WTC11 (cell line): ENCODE measurements around the gene ATG7. TPM values are rescaled to one million over a fixed set of nuclear protein-coding genes. Genes with fewer than 3 reads are reported as not detected.

Experiments
- ATAC-seq: fragments of 200-7000 bp; cut with Tn5 transposase; 2 replicates; pipeline ENCODE4 v1.10.0; 2021; ENCODE audit warnings: mild to moderate bottlenecking, moderate library complexity
- CTCF ChIA-PET: fragments of 300-600 bp; sonication (Branson Sonifier 250); formaldehyde crosslinking; loops from one replicate; lab custom pipeline; 2021; ENCODE audit warnings: antibody characterized with exemption; lab: Charles Lee
- POLR2A ChIA-PET: fragments of 350-600 bp; sonication (Branson Sonifier 250); formaldehyde crosslinking; loops from one replicate; lab custom pipeline; 2021; ENCODE audit warnings: antibody characterized with exemption; lab: Charles Lee
- DNase-seq: peaks from one replicate; pipeline ENCODE4 v3.0.0; 2021; ENCODE audit warnings: low spot score
- H3K27ac Mint-ChIP-seq: 2 replicates; pipeline ENCODE4 v1.8.0; 2021; ENCODE audit warnings: mixed read lengths
- H3K27me3 Mint-ChIP-seq: 2 replicates; pipeline ENCODE4 v1.8.0; 2021; ENCODE audit warnings: low read depth, mild to moderate bottlenecking, moderate library complexity, mixed read lengths
- H3K36me3 Mint-ChIP-seq: 2 replicates; pipeline ENCODE4 v1.8.0; 2021; ENCODE audit warnings: mixed read lengths
- H3K4me1 Mint-ChIP-seq: 2 replicates; pipeline ENCODE4 v1.8.0; 2022; ENCODE audit warnings: mixed read lengths
- H3K4me3 Mint-ChIP-seq: 2 replicates; pipeline ENCODE4 v1.8.0; 2021; ENCODE audit warnings: mild to moderate bottlenecking, moderate library complexity, mixed read lengths
- H3K9me3 Mint-ChIP-seq: 2 replicates; pipeline ENCODE4 v1.8.0; 2021; ENCODE audit warnings: mixed read lengths
- ATF1 ChIP-seq: sonication (generic); formaldehyde crosslinking; IDR thresholded peaks from 2 replicates; pipeline ENCODE4 v1.8.1; 2023; ENCODE audit warnings: mild to moderate bottlenecking, moderate library complexity, missing genetic modification reagents
- CREB1 ChIP-seq: sonication (generic); formaldehyde crosslinking; IDR thresholded peaks from 2 replicates; pipeline ENCODE4 v1.8.0; 2023; ENCODE audit warnings: mild to moderate bottlenecking, missing genetic modification reagents
- EMX1 ChIP-seq: fragments of 250-450 bp; sonication (Bioruptor Pico); IDR thresholded peaks from 2 replicates; pipeline ENCODE4 v1.8.0; 2021; ENCODE audit warnings: mild to moderate bottlenecking
- GTF2I ChIP-seq: fragments of 250-450 bp; sonication (Bioruptor Pico); conservative IDR thresholded peaks from 2 replicates; pipeline ENCODE4 v1.4.0; 2021; ENCODE audit warnings: mild to moderate bottlenecking
- HMGA2 ChIP-seq: fragments of 250-450 bp; sonication (Bioruptor Pico); IDR thresholded peaks from 2 replicates; pipeline ENCODE4 v1.4.0; 2021; ENCODE audit warnings: mild to moderate bottlenecking, moderate library complexity
- NFATC4 ChIP-seq: fragments of 250-450 bp; sonication (Bioruptor Pico); IDR thresholded peaks from 2 replicates; pipeline ENCODE4 v1.9.0; 2021; ENCODE audit warnings: mild to moderate bottlenecking
- NR1H2 ChIP-seq: sonication (generic); formaldehyde crosslinking; IDR thresholded peaks from 2 replicates; pipeline ENCODE4 v1.9.0; 2021; ENCODE audit warnings: mild to moderate bottlenecking, moderate library complexity, missing genetic modification reagents
- RELA ChIP-seq: sonication (generic); formaldehyde crosslinking; IDR thresholded peaks from 2 replicates; pipeline ENCODE4 v1.8.1; 2022; ENCODE audit warnings: missing genetic modification reagents, mild to moderate bottlenecking, borderline replicate concordance
- TP53 ChIP-seq: sonication (generic); formaldehyde crosslinking; IDR thresholded peaks from 2 replicates; pipeline ENCODE4 v1.8.1; 2023; ENCODE audit warnings: mild to moderate bottlenecking, missing genetic modification reagents
- ZNF121 ChIP-seq: sonication (generic); formaldehyde crosslinking; IDR thresholded peaks from 2 replicates; pipeline ENCODE4 v1.8.0; 2023; ENCODE audit warnings: missing genetic modification reagents
- ZNF396 ChIP-seq: fragments of 250-450 bp; sonication (Bioruptor Pico); IDR thresholded peaks from 2 replicates; pipeline ENCODE4 v1.8.0; 2021; ENCODE audit warnings: mild to moderate bottlenecking, moderate library complexity, borderline replicate concordance
- ZNF423 ChIP-seq: fragments of 250-450 bp; sonication (Bioruptor Pico); IDR thresholded peaks from 2 replicates; pipeline ENCODE4 v2.1.2; 2022; ENCODE audit warnings: mild to moderate bottlenecking, moderate library complexity
- total RNA-seq: library from RNA; stranded (reverse); gene quantifications from 3 replicates; pipeline ENCODE4 v1.2.3, GENCODE V29; 2021
- TF ChIP-seq, protein P1 (sequence below): sonication (generic); formaldehyde crosslinking; IDR thresholded peaks from 2 replicates; pipeline ENCODE4 v1.8.1; 2022; ENCODE audit warnings: low read depth, mild to moderate bottlenecking, moderate library complexity, missing genetic modification reagents, borderline replicate concordance
- TF ChIP-seq, protein P2 (sequence below): fragments of 250-450 bp; sonication (Bioruptor Pico); conservative IDR thresholded peaks from 2 replicates; pipeline ENCODE4 v1.9.0; 2021; ENCODE audit warnings: mild to moderate bottlenecking
- TF ChIP-seq, protein P3 (sequence below): sonication (generic); formaldehyde crosslinking; IDR thresholded peaks from 2 replicates; pipeline ENCODE4 v1.8.1; 2023; ENCODE audit warnings: mild to moderate bottlenecking, missing genetic modification reagents, moderate library complexity
- TF ChIP-seq, protein P4 (sequence below): sonication (generic); formaldehyde crosslinking; IDR thresholded peaks from 2 replicates; pipeline ENCODE4 v1.8.1; 2023; ENCODE audit warnings: mild to moderate bottlenecking, moderate library complexity, missing genetic modification reagents
- TF ChIP-seq, protein P5 (sequence below): fragments of 250-450 bp; sonication (Bioruptor Pico); IDR thresholded peaks from 2 replicates; pipeline ENCODE4 v1.9.0; 2021; ENCODE audit warnings: mild to moderate bottlenecking
- TF ChIP-seq, protein P6 (sequence below): fragments of 250-450 bp; sonication (Bioruptor Pico); IDR thresholded peaks from 2 replicates; pipeline ENCODE4 v1.8.0; 2021; ENCODE audit warnings: mild to moderate bottlenecking
- TF ChIP-seq, protein P7 (sequence below): sonication (generic); formaldehyde crosslinking; IDR thresholded peaks from 2 replicates; pipeline ENCODE4 v1.8.0; 2022; ENCODE audit warnings: mild to moderate bottlenecking, missing genetic modification reagents

ATG7 gene
- total RNA-seq, 1 experiment from 2014 or later, result 17.5 TPM

DNA sequence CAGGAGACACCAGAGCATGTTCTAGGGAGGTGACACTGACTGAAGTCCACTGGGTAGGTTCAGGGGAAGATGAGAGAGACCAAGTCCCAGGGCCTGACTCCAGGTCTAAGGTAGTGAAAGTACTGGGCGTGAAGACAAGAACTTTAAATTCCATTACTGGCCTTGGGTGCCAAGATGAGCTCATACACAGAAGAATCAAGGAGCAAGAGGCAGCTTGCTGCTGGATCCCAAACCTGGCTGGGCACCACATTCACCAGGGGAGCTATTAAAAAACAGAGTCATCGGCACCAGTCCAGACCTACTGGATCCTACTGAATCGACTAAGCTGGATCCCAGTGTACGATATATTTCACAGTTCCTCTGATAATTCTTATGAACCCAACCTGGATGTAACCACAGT is 42.1 kb upstream of the ATG7 start:
- ChIA-PET POLR2A (no interaction called here), CTCF (no interaction called here)
- H3K36me3 Mint-ChIP-seq, result no peaks in the 10 kb centered on the region
- DNase-seq (no peak), ATAC-seq (no peak)
- H3K9me3 Mint-ChIP-seq, result no peaks in the 10 kb centered on the region
- no peak for TF ChIP-seq CREB1
- no peak for TF ChIP-seq EMX1 (CRISPR knock-in tag)
- no peak for TF ChIP-seq RELA (CRISPR knock-in tag)
- no peak for TF ChIP-seq ZNF121 (CRISPR knock-in tag)
- TF ChIP-seq, protein P1, sequence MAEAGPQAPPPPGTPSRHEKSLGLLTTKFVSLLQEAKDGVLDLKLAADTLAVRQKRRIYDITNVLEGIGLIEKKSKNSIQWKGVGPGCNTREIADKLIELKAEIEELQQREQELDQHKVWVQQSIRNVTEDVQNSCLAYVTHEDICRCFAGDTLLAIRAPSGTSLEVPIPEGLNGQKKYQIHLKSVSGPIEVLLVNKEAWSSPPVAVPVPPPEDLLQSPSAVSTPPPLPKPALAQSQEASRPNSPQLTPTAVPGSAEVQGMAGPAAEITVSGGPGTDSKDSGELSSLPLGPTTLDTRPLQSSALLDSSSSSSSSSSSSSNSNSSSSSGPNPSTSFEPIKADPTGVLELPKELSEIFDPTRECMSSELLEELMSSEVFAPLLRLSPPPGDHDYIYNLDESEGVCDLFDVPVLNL (CRISPR knock-in tag), result no peak
- TF ChIP-seq, protein P2, sequence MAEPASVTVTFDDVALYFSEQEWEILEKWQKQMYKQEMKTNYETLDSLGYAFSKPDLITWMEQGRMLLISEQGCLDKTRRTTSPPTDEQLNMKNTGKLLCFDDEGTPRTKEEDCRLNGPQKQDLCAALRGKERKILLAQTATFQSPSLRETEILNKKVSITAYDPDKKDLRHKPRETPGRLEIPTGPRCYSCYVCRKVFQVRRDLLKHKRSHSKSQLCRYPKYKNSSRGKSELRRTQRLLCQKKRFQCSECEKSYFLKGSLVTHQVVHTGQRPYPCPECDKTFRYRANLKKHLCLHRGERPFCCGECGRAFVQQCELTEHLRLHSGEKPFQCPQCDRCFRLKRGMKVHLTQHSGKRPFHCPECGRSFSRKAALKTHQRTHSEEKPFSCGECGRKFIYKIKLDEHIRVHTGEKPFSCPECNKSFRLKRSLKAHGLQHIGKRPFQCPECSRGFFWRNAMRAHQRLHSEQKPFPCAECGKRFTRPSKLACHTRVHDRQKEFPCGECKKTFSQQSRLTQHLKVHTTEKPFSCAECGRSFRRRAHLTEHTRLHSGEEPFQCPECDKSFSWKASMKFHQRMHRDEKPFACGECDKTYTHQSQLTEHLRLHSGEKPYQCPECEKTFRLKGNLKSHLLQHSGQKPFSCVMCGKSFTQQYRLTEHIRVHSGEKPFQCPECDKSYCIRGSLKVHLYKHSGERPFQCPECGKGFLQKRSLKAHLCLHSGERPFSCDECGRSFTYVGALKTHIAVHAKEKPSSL (CRISPR knock-in tag), result no peak
- no peak overlapping the region for H3K27ac Mint-ChIP-seq
- H3K4me1 Mint-ChIP-seq, result no peaks in the 10 kb centered on the region
- no peaks in the 10 kb centered on the region for H3K27me3 Mint-ChIP-seq
- no peak overlapping the region for H3K4me3 Mint-ChIP-seq

DNA sequence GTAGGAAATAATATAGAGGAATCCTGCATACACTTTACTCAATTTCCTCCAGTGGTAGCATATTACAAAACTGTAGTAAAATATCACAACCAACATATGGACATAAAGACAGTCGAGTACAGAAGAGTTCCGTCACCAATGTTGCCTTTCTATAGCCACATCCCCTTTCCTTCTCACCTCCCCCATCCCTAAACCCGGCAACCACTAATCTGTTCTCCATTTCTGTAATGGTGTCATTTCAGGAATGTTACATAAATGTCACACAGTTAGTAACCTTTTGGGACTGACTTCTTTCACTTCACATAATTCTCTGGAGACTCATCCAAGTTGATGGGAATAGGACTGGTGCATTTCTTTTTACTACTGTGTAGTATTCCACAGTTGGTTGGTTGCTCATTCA is 41.4 kb upstream of the ATG7 start:
- H3K27me3 Mint-ChIP-seq, result no peaks in the 10 kb centered on the region
- no peak for ATAC-seq
- H3K36me3 Mint-ChIP-seq, result no peaks in the 10 kb centered on the region
- no peak overlapping the region for H3K27ac Mint-ChIP-seq
- no peak for DNase-seq
- H3K4me3 Mint-ChIP-seq, result no peak overlapping the region
- TF ChIP-seq, protein P3, sequence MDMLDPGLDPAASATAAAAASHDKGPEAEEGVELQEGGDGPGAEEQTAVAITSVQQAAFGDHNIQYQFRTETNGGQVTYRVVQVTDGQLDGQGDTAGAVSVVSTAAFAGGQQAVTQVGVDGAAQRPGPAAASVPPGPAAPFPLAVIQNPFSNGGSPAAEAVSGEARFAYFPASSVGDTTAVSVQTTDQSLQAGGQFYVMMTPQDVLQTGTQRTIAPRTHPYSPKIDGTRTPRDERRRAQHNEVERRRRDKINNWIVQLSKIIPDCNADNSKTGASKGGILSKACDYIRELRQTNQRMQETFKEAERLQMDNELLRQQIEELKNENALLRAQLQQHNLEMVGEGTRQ (CRISPR knock-in tag), result no peak
- TF ChIP-seq, protein P4, sequence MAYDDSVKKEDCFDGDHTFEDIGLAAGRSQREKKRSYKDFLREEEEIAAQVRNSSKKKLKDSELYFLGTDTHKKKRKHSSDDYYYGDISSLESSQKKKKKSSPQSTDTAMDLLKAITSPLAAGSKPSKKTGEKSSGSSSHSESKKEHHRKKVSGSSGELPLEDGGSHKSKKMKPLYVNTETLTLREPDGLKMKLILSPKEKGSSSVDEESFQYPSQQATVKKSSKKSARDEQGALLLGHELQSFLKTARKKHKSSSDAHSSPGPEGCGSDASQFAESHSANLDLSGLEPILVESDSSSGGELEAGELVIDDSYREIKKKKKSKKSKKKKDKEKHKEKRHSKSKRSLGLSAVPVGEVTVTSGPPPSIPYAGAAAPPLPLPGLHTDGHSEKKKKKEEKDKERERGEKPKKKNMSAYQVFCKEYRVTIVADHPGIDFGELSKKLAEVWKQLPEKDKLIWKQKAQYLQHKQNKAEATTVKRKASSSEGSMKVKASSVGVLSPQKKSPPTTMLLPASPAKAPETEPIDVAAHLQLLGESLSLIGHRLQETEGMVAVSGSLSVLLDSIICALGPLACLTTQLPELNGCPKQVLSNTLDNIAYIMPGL (CRISPR knock-in tag), result no peak
- TF ChIP-seq GTF2I (CRISPR knock-in tag) (no peak), NFATC4 (CRISPR knock-in tag) (no peak), TP53 (CRISPR knock-in tag) (no peak)
- TF ChIP-seq, protein P5, sequence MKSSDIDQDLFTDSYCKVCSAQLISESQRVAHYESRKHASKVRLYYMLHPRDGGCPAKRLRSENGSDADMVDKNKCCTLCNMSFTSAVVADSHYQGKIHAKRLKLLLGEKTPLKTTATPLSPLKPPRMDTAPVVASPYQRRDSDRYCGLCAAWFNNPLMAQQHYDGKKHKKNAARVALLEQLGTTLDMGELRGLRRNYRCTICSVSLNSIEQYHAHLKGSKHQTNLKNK (CRISPR knock-in tag), result no peak
- TF ChIP-seq, all 79 proteins: peak for 0
- ChIA-PET CTCF (no interaction called here), POLR2A (no interaction called here)
- H3K9me3 Mint-ChIP-seq, result no peaks in the 10 kb centered on the region
- no peaks in the 10 kb centered on the region for H3K4me1 Mint-ChIP-seq

DNA sequence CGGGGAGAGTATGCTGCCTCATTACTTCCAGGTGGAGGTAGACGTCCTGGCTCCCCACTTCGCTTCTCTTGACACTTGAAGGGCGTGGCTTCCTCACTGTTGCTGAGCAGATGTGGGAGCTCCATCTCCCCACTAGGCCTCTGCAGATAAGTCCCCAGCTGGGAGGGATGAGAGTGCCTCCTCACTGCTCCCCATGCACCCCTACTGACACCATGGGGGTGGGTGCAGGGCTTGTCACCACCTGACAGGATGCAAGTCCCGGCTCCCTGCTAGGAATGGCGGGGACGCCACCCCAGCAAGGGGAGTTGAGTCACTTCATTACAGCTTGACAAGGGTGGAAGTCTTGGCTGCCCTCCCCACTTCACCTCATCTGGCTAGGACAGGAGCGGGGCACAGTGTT is 36.8 kb upstream of the ATG7 start:
- ATAC-seq (no peak), DNase-seq (no peak)
- Mint-ChIP-seq H3K27me3 (no peaks in the 10 kb centered on the region; the same call in 1 of the 2 replicates), H3K9me3 (peaks cover 7% of the 10 kb centered on the region; the same call in 1 of the 2 replicates), H3K36me3 (no peaks in the 10 kb centered on the region), H3K4me1 (peaks cover 6% of the 10 kb centered on the region), H3K4me3 (no peak overlapping the region), H3K27ac (no peak overlapping the region)
- POLR2A ChIA-PET, result no interaction called here
- CTCF ChIA-PET, result interaction anchor here (2.0 to 4.5 kb wide), 2 partner anchors 43 to 99 kb away, joined by 6 to 41 read pairs; no protein-coding TSS in a partner anchor
- TF ChIP-seq ZNF423 (CRISPR knock-in tag) (no peak), ATF1 (CRISPR knock-in tag) (no peak), CREB1 (no peak), ZNF396 (CRISPR knock-in tag) (no peak), HMGA2 (CRISPR knock-in tag) (no peak), NR1H2 (CRISPR knock-in tag) (no peak)
- TF ChIP-seq, protein P5 (CRISPR knock-in tag), result no peak
- TF ChIP-seq, protein P6, sequence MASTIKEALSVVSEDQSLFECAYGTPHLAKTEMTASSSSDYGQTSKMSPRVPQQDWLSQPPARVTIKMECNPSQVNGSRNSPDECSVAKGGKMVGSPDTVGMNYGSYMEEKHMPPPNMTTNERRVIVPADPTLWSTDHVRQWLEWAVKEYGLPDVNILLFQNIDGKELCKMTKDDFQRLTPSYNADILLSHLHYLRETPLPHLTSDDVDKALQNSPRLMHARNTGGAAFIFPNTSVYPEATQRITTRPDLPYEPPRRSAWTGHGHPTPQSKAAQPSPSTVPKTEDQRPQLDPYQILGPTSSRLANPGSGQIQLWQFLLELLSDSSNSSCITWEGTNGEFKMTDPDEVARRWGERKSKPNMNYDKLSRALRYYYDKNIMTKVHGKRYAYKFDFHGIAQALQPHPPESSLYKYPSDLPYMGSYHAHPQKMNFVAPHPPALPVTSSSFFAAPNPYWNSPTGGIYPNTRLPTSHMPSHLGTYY, result no peak
- TF ChIP-seq, protein P7, sequence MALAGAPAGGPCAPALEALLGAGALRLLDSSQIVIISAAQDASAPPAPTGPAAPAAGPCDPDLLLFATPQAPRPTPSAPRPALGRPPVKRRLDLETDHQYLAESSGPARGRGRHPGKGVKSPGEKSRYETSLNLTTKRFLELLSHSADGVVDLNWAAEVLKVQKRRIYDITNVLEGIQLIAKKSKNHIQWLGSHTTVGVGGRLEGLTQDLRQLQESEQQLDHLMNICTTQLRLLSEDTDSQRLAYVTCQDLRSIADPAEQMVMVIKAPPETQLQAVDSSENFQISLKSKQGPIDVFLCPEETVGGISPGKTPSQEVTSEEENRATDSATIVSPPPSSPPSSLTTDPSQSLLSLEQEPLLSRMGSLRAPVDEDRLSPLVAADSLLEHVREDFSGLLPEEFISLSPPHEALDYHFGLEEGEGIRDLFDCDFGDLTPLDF (CRISPR knock-in tag), result no peak
- TF ChIP-seq, protein P4 (CRISPR knock-in tag), result no peak
- TF ChIP-seq, protein P1 (CRISPR knock-in tag), result no peak
